GM12891 (cell line): ENCODE measurements around the gene DSC2.
"Not testable (repeated sequence)": the region's sequence is repeated elsewhere in the genome, so short reads cannot be mapped to it uniquely, and the experiment has no call there.

ENCODE experiments used
- DNase-seq: peaks from one replicate; pipeline ENCODE4 v3.0.0; 2011; ENCODE audit warnings: low spot score; ENCODE audit not compliant: insufficient read length
- FAIRE-seq: peaks from 2 replicates; lab custom pipeline; 2011; peaks lifted over from hg19 to GRCh38; lab: Jason Lieb, UNC
- PAX5 ChIP-seq: IDR thresholded peaks from 2 replicates; pipeline ENCODE4 v1.6.1; 2011; ENCODE audit warnings: low read length, moderate library complexity, mild to moderate bottlenecking; ENCODE audit not compliant: insufficient read depth, severe bottlenecking
- POLR2A ChIP-seq: IDR thresholded peaks from 2 replicates; pipeline ENCODE4 v1.6.1; 2011; ENCODE audit warnings: low read depth, low read length, control low read depth
- POLR2AphosphoS5 ChIP-seq: IDR thresholded peaks from 2 replicates; pipeline ENCODE4 v1.6.1; 2011; ENCODE audit warnings: low read depth, low read length, control low read depth
- POU2F2 ChIP-seq: IDR thresholded peaks from 2 replicates; pipeline ENCODE4 v1.6.1; 2011; ENCODE audit warnings: low read depth, mild to moderate bottlenecking, control low read depth, low read length, moderate library complexity
- SPI1 ChIP-seq: IDR thresholded peaks from 2 replicates; pipeline ENCODE4 v1.6.1; 2011; ENCODE audit warnings: low read depth, low read length, control low read depth
- TAF1 ChIP-seq: IDR thresholded peaks from 2 replicates; pipeline ENCODE4 v1.6.1; 2011; ENCODE audit warnings: low read depth, low read length, control low read depth

The DSC2 gene

DNA sequence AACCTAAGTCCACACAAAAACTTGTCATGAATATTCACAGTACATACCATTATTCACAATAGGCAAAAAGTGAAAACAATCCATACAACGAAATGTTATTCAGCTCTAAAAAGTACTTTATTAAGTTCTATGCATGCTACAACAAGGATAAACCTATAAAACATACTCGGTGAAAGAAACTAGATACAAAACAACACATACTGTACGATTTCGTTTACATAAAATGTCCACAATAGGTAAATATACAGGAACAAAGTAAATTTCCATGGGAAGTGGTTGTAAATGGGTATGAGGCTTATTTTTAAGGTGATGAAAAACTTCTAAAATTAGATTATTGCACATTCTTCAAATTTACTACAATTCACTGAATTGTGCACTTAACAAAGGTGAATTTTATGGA lies 67.7 kb downstream of the DSC2 start:
- no peak for FAIRE-seq
- TF ChIP-seq PAX5 (no peak), POLR2A (no peak), POLR2AphosphoS5 (no peak), SPI1 (no peak), POU2F2 (no peak), TAF1 (no peak)
- no peak for DNase-seq

DNA sequence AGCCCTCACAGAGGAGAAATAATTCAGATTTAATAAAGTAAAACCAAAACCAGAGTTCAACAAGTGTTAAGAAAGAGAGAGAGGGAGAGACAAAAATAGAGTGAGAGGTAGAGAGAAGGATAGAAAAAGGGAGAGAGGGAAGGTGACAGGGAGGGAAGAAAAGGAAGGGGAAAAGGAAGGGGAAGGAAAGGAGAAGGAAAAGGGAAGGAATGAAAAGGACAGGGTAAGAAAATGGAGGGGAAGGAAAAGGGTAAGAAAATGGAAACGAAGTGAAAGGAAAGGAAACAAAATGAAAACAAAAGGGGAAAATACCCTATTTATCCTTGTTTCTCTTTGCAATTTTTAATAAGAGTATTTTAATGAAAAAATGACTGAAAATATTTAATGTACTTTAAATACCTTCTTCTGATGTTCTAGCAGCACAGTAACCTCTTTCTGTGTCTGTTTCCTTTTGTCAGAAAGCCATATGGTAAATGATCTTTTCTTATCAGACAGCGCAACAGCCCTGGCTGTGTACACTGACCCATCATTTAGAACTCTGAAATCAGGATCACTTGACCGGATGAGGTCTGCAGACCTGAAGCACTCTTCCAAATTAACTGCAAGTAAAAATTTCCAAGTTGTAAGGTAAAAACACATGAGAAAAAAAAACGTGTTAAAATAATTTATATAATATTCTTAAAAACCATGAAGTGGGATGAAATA lies 71.5 kb downstream of the DSC2 start:
- TF ChIP-seq POLR2AphosphoS5 (no peak), POU2F2 (no peak), TAF1 (no peak), POLR2A (no peak), SPI1 (no peak), PAX5 (no peak)
- DNase-seq (no peak), FAIRE-seq (no peak)

DNA sequence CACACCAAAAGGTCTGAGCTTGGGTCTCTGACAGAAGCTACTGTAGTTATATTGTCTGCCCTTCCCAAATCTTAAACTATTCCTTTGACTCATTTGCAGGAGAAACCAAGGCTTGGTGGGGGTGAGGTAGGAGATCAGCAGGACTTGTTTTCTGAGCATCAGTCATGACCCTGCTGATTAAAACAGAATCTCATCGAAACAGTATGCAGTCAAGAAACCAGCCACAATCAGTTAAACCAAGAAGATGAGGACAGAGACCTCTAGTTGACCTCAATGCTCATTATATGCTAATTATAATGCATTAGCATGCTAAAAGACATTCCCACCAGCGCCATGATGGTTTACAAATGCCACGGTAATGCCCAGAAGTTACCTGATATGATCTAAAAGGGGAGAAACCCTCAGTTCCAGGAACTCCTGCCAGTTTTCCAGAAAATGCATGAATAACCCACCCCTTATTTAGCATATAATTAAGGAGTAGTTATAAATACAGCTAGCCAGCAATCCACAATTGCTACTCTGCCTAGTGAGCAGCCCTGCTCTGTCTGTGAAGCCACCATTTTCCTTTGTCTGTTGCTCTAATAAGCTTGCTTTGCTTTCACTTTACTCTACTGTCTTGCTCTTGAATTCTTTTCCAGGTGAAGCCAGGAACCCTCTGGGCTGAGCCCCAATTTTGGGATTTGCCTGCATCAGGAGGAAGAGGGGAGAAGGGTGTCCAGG lies 86.3 kb downstream of the DSC2 start:
- DNase-seq: no peak
- no peak for TF ChIP-seq PAX5
- FAIRE-seq: no peak

DNA sequence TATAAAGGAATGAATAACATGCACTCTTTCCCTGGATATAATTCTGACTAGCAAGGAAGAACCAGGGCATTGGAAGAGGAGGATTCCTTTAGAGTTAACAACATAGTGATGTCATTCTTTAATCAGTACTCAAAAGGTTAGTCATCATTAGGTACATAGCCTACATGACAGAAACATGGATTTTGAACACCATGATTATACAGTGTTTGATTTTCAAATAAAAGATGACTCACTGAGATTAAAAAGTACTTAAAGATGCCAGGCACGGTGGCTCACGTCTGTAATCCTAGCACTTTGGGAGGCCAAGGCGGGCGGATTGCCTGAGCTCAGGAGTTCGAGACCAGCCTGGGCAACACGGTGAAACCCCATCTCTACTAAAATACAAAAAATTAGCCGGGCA lies 90.8 kb downstream of the DSC2 start:
- DNase-seq, FAIRE-seq: not testable (repeated sequence)

DNA sequence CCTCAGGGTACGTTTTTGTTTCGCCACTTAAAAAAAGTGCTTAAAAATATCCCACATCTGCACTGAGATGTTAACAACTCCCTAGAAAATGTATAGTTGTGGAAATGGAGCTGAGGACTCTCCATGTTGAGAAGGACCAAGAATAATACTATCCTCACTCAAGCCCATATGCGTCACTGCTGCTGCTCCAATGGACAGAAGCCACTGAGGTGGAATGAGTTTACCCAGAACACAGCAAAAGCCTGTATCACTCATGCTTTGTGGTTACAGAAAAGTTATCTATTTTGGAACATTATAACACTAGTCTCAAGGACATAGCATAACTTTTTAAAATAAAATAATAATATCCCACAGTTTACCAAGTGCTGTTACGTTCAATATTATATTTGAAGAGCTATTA lies 91.6 kb downstream of the DSC2 start:
- DNase-seq (no peak), FAIRE-seq (no peak)
- TF ChIP-seq SPI1: no peak
- TF ChIP-seq POLR2AphosphoS5: no peak
- TF ChIP-seq POLR2A: no peak
- TF ChIP-seq TAF1: no peak
- no peak for TF ChIP-seq POU2F2
- no peak for TF ChIP-seq PAX5
